GM18511 (cell line): ENCODE results near the gene KCNMA1.

Source experiments
- ATAC-seq: cut with Tn5 transposase; IDR thresholded peaks from one replicate; pipeline ENCODE4 v1.9.1; 2021; ENCODE audit warnings: mild to moderate bottlenecking, moderate library complexity; ENCODE audit not compliant: unreplicated experiment

KCNMA1 gene

GRCh38 chr10:77563638-77564270 is 73.9 kb downstream of the KCNMA1 start:
- ATAC-seq: no peak

GRCh38 chr10:77562742-77563141 is 74.9 kb downstream of the KCNMA1 start:
- ATAC-seq: no peak

GRCh38 chr10:77561991-77562390 is 75.6 kb downstream of the KCNMA1 start:
- ATAC-seq: no peak

- no peak for ATAC-seq
These were observed 77.1 kb downstream of the KCNMA1 start for GRCh38 chr10:77560471-77560870.

GRCh38 chr10:77560052-77560451 is 77.6 kb downstream of the KCNMA1 start:
- no peak for ATAC-seq

DNA sequence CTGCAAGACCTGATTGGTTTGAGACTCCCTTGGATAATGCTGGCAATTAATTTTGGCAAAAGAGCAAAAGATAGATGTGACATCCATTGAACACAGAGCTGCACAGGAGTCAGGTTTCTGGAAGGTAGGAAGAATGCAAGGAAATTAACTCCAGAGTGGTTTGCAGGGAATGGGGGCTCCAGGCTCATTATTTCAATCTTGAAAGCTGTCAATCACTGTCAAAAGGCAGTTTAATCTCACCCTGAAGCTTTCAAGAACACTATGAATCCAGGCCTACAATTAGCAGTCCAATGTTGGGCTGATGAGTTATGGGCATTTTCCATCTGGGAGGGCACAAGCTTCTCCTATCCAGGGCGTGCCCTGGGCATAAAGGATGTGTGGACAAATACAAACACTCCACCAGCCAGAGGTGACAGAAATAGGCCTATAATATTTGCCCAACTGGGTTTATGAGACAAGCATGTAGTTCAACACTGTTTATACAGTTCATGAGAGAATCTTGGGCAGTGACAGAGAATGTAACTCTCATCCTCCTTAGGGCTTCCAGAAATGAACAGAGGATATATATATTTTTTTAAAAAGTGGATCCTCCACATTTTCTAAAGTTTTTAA is 80.5 kb downstream of the KCNMA1 start:
- no peak for ATAC-seq

- ATAC-seq: no peak
These were observed 81.9 kb downstream of the KCNMA1 start for GRCh38 chr10:77555591-77556212.

DNA sequence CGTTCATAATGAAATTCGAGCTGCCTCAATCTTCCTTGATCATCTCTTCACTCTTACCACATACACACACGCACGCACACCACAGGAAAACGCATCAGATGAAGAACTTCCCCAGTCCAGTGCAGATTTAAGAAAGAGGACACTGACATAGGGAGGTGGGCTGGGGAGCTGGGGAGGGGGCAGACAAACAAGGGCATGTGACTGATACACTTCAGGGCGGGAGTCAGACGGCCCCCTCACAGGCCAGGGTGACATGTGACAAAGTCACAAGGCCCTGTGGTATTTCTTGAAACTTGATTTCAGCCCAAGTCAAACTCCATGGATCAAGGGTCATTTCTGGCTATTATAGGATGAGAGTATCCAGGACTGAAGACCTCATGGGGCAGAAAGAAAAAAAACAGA is 82.6 kb downstream of the KCNMA1 start:
- no peak for ATAC-seq

DNA sequence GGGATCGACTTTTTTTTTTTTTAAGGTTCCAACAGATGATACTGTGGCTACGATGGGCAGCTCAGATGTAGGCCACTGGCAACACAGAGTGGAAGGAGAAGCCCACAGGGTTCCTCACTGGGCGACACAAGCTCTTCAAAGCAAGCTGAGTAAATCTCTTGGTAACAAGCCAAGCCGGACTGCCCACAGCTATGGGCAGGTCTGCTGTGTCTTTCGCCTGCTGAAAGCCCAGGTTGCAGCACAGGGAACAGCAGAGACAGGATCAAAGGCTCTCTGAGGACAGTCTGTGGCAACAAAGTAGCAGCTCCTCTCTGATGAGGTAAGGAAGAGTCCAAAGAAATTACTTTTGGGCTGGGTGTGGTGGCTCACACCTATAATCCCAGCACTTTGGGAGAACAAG is 83.6 kb downstream of the KCNMA1 start:
- no peak for ATAC-seq

DNA sequence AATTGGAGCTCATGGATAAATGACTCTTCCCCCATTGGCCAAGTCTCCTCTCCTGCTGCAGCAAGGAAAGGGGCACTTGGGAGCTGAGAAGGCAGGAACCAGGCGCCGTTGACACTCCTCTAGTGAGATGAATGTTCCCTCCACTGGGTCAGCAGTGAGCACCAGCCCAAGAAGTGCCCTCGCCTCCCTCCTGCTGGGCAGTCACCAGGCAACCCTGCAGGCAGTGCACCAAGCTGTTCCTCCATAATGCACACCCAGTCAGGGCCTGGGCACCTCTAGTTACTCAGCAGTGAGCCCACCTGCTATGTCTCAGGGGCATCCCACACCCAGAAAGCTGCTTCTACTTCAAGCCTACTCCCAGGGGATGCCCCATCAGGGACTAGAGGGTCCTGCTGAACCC is 84.3 kb downstream of the KCNMA1 start:
- ATAC-seq: no peak

DNA sequence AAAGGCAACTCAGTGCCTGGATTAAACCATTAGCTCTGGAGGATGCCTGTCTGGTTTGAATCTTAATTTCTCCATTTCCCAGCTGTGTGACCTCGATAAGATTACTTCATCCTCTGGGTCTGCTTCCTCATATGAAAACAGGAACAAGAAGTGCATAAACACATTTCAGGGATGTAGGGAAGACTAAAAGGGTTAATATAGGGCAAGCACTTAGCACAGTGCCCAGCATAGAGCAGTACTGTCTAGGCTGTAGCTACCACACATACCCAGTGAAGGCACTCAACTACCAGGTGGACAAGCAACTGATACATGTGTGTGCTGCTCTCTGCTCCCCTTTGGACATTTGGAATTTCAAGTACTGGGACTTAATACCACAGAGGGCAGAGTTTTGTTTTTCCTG is 85.4 kb downstream of the KCNMA1 start:
- no peak for ATAC-seq

DNA sequence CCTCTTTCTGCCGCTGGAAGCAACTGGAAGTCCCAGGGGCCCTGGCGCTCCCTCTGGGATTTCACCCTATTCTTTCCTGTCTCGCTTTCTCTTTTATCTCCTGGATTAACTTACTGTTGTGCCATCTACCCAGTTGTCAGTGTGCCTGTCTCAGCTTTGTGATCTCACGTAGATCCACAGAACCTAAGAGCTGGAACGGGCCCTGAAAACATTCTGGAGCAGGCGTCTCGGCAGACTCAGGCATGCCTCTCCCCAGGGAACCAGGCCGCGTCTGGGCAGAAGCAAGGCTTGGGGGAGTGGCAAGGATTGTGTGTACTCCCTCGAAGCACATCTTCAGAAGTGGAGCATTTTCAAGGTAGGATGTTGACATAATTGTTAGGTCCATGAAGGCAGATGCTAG is 87.2 kb downstream of the KCNMA1 start:
- ATAC-seq: no peak

GRCh38 chr10:77548671-77549070 is 88.9 kb downstream of the KCNMA1 start:
- no peak for ATAC-seq

GRCh38 chr10:77548157-77548556 is 89.5 kb downstream of the KCNMA1 start:
- ATAC-seq: no peak

DNA sequence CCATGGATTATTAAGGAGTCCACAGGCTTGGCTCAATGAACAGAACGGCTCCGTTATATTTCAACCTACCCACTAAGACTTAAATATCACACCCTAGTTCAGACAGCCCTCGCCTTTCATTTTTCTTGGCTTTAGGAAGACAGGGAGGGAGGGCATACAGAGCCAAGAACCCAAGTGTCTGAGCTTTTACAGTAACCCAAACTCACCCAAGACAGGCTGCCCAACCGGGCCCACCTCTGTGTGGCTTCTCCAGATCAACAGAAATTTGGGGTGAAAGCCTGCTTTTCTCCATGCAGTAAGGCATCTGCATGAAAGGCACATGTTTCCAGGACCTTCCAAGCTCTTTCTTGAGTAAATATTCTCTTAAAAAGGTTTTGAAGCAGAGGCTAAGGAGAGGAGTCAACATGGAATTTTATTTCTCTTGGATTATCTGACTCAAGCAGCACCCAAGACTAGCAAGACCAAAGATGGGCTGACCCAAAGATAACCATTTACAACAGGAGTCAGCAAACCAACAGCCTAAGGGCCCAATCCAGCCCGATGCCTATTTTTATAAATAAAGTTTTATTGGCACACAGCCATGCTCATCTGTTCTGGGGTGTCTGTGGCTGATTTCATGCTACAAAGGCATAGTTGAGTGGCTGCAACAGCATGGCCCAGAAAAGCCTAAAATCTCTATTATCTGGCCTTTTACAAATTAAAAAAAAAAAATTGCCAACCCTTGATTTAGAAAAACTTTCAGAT is 90.1 kb downstream of the KCNMA1 start:
- ATAC-seq: no peak

DNA sequence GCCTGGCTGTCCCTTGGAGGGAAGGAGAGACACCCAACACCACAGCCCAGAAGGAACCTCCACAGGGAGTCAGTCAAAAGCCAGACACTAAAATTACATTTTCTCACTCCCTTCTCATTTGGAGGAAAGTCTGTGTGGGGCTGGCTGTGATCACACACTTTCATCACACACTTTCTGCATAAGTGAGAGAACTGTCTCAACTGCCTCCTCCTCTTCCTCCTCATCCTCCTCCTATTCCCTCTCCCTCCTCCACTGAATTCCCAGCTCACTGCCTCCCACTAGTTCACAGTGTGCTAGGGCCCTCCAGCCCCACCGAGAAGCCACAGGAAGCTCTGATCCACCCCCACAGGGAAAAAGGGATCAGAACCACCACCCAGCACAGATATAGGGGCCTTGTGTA is 91.6 kb downstream of the KCNMA1 start:
- ATAC-seq: no peak

DNA sequence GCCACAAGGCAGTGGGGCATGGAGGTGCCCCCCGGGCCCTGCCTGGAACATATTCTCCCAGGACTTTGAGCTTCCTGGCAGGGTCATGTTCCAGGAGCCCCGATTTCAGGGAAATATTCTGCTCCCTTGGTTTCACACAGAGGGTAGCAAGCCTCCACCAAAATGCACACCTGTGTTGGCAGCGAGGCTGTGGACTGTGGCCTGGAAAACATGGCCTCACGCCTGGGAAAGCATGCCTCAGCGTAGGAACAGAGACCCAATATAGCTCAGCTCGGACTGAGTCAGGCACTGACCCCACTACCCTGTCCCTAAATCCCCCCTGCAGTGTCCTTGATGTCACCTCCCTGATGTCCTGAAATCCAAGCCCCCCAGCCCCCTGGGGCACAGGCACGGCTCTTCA is 92.0 kb downstream of the KCNMA1 start:
- ATAC-seq: no peak

DNA sequence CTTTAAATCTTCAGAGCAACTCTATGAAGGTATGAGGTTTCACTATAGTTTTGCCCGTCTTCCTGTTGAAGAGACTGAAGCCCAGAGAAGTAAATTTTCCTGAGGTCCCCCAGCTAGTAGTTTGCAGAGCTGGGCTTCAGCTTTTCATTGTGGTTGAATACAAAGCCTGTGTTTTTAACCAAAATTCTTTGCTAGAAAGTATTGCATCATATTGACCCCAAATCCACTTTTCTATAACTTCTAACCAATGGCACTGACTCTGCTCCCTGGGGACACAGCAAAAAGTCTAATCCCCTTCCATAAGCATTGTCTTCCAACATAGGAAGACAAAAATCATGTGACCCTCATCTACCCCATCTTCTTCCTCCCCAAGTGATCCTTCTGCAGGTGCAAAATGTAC is 93.0 kb downstream of the KCNMA1 start:
- no peak for ATAC-seq

GRCh38 chr10:77542710-77543259 is 94.8 kb downstream of the KCNMA1 start:
- ATAC-seq: no peak

DNA sequence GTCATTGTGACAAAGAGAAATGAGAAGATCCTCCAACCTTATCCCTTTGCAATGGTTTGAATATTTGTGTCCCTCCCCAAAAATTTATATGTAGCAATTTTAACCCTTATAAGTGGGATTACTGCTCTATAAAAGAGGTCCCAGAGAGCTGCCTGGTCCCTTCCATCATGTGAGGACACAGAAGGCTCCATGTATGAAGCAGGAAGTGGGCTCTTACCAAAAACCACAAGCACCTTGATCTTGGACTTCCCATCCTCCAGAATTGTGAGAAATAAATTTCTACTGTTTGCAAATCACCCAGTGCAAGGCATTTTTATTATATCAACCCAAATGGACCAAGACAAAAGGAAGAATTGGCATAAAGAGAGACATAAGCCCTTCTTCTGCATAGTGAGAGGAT is 95.7 kb downstream of the KCNMA1 start:
- ATAC-seq: no peak

- ATAC-seq: no peak
These were observed 96.4 kb downstream of the KCNMA1 start for GRCh38 chr10:77541247-77541646.
